Activated CD4-positive, alpha-beta T cell treated with anti-CD3 and anti-CD28 coated beads, Interleukin-2, amount 50 U/mL, for 48 hours (primary cell): ENCODE results near the gene ZNF519.

ENCODE experiments used
- DNase-seq, 2 experiments: peaks; one replicate each; pipeline ENCODE4 v3.0.0-alpha.2; 2020

The ZNF519 gene

DNA sequence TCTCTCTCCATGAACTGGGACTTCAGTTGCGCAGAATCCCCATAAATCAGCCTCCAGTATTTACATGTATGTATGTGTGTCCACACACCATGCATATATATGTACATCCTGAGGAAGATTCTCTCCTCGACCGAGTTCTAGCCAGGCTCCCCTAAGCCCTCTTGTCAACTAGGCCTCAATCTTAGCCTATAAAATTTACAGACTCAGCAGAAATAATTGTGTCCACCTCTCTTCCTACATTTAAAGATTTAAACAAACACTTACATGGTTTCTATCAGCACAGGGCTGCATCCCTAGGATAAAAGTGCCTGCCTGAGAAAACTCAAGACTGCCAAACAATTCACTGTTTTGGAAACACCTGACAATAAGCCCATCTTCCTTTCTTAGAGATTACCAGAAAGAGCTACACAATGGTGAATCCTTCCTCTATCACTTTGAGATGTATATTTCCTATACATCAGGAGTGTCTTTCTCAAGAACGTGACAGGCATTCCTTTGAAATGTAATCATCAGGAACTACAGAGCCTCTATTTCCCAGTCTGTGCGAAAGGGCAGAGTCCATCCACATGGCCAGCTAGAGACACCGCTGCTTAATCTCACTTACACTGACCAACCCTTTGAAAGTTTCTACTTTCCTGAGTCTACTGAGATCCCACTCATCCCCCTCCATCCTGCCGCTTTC, 39.5 kb downstream of the ZNF519 start:
- no peak for DNase-seq

GRCh38 chr18:14089781-14090180, 42.5 kb downstream of the ZNF519 start:
- DNase-seq = no peak

- DNase-seq = no peak
These were observed 43.0 kb downstream of the ZNF519 start for GRCh38 chr18:14089191-14089590.

- no peak for DNase-seq
These were observed 45.6 kb downstream of the ZNF519 start for GRCh38 chr18:14086458-14087231.

- DNase-seq = no peak
These were observed 46.3 kb downstream of the ZNF519 start for GRCh38 chr18:14085770-14086457.

DNA sequence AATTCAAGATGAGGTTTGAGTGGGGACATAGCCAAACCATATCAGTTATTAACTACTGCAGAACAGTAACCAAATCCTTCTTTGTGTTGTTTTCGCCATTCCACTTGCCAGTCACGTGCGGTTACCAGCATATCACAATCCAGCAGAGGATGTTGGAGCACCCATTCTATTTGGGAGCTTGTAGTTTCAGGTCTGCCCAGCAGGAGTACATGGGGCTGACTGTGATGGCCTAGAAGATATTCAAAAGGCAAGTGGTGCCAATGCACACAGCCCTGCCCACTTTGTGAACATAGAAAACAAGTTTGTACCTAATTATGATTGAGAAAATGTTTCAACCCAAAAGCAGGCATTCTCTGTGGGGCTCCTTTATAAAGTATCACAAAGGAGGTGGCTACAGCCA, 57.0 kb downstream of the ZNF519 start:
- DNase-seq = no peak

DNA sequence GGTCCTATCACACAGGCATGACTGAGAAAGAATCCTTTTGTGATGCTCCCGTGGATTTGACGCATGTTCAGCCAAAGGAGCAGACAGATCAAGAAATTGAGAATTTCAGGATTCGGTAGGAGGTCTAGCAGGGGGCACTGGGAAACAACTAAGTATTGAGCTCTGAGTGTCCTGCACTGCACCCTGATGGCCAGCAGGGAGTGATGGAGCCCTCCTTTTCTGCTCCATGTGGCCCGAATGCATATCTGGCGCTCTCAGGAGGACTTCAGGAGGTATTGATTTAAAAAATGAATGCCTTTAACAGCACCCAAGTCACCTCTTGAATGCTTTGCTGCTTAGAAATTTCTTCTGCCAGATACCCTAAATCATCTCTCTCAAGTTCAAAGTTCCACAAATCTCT, 58.0 kb downstream of the ZNF519 start:
- DNase-seq = no peak

- no peak for DNase-seq
These were observed 78.6 kb downstream of the ZNF519 start for GRCh38 chr18:14053661-14054060.
